HUES64 (cell line): ENCODE data around the gene GRIN2A.

Experiments used
- H3K27ac ChIP-seq: 2 replicates; pipeline ENCODE4 v1.7.0; 2013; ENCODE audit warnings: low read depth, low read length, inconsistent platforms
- H3K27me3 ChIP-seq: 2 replicates; pipeline ENCODE4 v1.6.1; 2013; ENCODE audit warnings: mild to moderate bottlenecking, low read length; ENCODE audit not compliant: insufficient read depth
- H3K36me3 ChIP-seq: 2 replicates; pipeline ENCODE4 v1.6.1; 2013; ENCODE audit warnings: mild to moderate bottlenecking, low read length; ENCODE audit not compliant: insufficient read depth
- H3K4me1 ChIP-seq: 2 replicates; pipeline ENCODE4 v1.6.1; 2013; ENCODE audit warnings: mild to moderate bottlenecking, low read length, moderate library complexity; ENCODE audit not compliant: insufficient read depth
- H3K4me3 ChIP-seq: 2 replicates; pipeline ENCODE4 v1.5.1; 2013; ENCODE audit warnings: mild to moderate bottlenecking, low read length, moderate library complexity
- H3K9ac ChIP-seq: 2 replicates; pipeline ENCODE4 v1.6.1; 2013; ENCODE audit warnings: mild to moderate bottlenecking, low read depth, low read length
- H3K9me3 ChIP-seq: 2 replicates; pipeline ENCODE4 v1.6.1; 2013; ENCODE audit warnings: low read depth, low read length; ENCODE audit not compliant: insufficient read depth
- WGBS: fragments of 150-250, 120-280 bp; methylation state at CpG from one replicate; pipeline ENCODE4 v1.1.7; 2013; ENCODE audit warnings: missing lambda C conversion rate; 5-methylcytosine and 5-hydroxymethylcytosine counted together

Gene GRIN2A

DNA sequence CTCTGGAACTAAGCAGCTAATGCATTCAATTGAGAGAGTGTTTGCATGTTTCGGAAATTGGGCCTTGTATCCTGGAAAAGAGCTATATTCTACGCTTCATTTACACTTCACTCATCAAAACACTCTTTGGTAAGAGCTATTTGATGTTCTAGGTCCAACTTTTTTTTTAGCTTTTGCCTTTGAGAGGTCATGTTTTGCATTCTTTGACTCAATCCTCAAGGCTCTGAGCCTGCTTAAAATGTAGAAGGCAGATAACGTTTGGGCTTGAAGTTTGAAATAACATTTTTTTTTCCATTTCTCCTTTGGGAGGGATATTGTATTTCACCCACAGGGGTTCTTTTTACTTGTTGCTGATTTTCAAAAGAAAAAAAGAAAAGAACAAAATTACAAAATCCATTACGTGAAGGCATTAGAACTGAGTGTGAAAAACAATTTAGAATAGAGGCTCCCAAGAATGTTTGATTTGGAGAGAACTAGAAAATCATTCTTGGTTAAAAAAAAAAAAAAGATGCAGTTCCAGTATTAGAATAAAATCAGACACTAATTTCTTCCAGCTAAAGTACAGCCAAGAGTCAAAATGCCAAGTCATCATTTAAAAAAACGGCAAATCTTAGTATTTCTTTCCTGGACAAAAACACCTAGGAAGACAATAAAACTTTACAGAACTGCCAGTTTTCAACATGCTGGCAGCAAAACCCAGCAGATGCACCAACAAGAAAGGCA is 268.5 kb downstream of the GRIN2A start:
- H3K36me3 ChIP-seq = no peaks in the 10 kb centered on the region
- no peak overlapping the region for H3K27ac ChIP-seq
- no peaks in the 10 kb centered on the region for H3K9me3 ChIP-seq
- no peaks in the 10 kb centered on the region for H3K4me1 ChIP-seq
- no peak overlapping the region for H3K9ac ChIP-seq
- WGBS = 96% methylated on average over 5 of the region's 5 CpGs
- H3K27me3 ChIP-seq = no peaks in the 10 kb centered on the region
- no peak overlapping the region for H3K4me3 ChIP-seq

DNA sequence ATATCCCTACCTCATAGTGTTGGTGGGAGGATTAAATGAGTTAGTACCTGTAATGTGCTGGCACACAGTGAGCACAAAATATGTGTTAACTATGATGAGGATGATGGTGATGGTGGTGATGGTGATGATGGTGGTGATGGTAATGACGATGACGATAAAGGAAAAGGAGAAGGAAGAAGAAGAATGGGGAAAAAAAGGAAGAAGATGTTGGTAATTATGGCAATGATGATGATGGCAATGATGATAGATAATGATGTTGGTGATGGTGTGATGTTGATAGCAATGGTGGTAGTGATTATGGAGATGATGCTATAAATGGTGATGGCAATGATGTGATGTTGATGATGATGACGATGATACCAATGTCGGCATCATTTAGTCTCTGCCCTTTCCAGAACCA is 270.2 kb downstream of the GRIN2A start:
- H3K27ac ChIP-seq = no peak overlapping the region
- WGBS = 98% methylated on average over 4 of the region's 4 CpGs
- H3K9me3 ChIP-seq = no peaks in the 10 kb centered on the region
- no peak overlapping the region for H3K4me3 ChIP-seq
- H3K36me3 ChIP-seq = no peaks in the 10 kb centered on the region
- no peak overlapping the region for H3K9ac ChIP-seq
- no peaks in the 10 kb centered on the region for H3K27me3 ChIP-seq
- no peaks in the 10 kb centered on the region for H3K4me1 ChIP-seq

DNA sequence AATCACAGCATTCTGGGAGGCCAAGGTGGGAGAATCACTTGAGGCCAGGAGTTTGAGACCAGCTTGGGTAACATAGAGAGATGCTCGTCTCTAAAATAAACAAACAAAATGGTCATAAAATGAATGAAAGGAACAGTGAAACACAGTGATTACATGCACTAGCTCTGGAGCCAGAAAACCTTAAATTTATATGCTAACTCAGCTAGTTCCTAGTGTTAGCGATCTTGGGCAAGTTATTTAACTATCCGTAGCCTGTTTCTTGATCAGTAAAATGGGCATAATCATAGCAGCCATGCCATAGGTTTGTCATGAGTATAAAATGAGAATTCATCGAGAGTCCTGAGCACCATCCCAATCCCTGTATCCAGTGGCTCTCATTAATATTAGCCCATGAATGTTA is 271.0 kb downstream of the GRIN2A start:
- H3K9ac ChIP-seq = no peak overlapping the region
- H3K9me3 ChIP-seq = no peaks in the 10 kb centered on the region
- no peaks in the 10 kb centered on the region for H3K4me1 ChIP-seq
- no peak overlapping the region for H3K27ac ChIP-seq
- no peaks in the 10 kb centered on the region for H3K27me3 ChIP-seq
- no peak overlapping the region for H3K4me3 ChIP-seq
- 96% methylated on average over 4 of the region's 4 CpGs for WGBS
- no peaks in the 10 kb centered on the region for H3K36me3 ChIP-seq

DNA sequence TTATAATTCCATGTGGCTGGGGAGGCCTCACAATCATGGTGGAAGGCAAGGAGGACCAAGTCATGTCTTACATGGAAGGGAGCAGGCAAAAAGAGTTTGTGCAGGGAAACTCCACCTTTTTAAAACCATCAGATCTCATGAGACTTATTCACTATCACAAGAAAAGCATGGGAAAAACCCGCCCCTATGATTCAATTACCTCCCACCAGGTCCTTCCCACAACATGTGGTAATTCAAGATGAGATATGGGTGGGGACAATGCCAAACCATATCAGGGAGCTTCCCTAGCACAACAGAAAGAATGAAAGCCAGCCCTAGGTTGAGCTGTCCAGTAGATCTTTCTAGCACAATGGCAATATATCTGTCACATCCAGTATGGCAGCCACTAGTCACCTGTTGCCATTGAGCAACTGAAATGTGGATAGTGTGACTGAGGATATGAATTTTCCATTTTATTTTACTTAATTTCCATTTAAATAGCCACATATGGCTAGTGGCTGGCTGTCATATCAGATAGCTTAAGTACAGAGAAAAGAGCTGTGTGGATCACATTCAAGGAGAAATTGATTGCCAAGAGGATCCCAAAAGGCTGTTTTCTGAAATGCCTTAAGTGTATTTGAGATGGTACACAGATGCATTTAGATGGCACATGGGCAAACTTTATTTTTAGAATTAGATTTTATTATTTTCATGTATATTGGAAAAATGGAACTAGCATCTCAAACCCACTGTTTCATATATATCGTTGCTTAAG is 273.0 kb downstream of the GRIN2A start:
- Histone ChIP-seq H3K9me3 (no peaks in the 10 kb centered on the region), H3K36me3 (no peaks in the 10 kb centered on the region), H3K27me3 (no peaks in the 10 kb centered on the region), H3K27ac (no peak overlapping the region), H3K4me3 (no peak overlapping the region), H3K4me1 (no peaks in the 10 kb centered on the region), H3K9ac (no peak overlapping the region)
- 100% methylated on average over 1 of the region's 2 CpGs for WGBS

DNA sequence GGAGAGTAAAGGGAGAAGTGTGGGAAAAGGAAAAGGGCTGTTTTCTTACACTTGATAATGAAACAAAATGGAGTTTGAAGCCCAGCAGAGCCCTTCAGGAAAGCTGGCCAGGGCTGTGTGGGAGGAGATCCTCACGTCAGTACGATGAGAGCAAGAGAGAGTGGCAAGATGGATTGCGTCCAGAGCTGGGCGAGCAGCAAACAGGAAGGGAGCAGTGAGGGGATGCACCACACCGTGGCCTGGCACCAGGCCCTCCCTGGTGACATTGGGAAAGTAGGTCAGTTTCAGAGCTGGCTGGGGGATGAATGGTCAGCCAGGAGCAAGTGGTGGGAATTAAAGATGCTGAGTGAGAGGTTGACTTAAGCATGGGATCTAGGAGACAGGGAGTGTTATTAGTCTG is 273.6 kb downstream of the GRIN2A start:
- Histone ChIP-seq H3K36me3 (no peaks in the 10 kb centered on the region), H3K9ac (no peak overlapping the region), H3K4me1 (no peaks in the 10 kb centered on the region), H3K27me3 (no peaks in the 10 kb centered on the region), H3K27ac (no peak overlapping the region), H3K4me3 (no peak overlapping the region), H3K9me3 (no peaks in the 10 kb centered on the region)
- WGBS = 90% methylated on average over 5 of the region's 5 CpGs

DNA sequence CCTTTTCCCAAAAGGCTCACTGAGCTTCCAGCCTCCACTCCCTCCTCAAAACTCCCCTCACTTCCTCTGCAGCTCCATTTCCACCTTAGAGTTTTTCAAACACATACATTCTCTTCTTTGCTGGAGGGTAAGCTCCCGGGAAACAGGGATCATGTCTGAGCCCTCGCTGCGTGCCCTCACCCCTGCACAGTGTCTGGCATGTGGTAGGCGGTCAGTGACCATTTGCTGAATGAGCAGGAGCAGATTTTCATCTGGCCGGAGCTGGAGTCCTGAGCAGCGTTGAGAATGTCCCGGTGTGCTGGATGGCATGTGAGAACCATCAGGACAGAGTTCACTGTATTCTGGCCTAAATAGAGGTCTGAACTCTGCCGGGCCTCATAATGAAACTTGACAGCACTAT is 274.5 kb downstream of the GRIN2A start:
- Histone ChIP-seq H3K36me3 (no peaks in the 10 kb centered on the region), H3K4me3 (no peak overlapping the region), H3K27me3 (no peaks in the 10 kb centered on the region), H3K9ac (no peak overlapping the region), H3K9me3 (no peaks in the 10 kb centered on the region), H3K4me1 (no peaks in the 10 kb centered on the region), H3K27ac (no peak overlapping the region)
- 91% methylated on average over 8 of the region's 8 CpGs for WGBS

DNA sequence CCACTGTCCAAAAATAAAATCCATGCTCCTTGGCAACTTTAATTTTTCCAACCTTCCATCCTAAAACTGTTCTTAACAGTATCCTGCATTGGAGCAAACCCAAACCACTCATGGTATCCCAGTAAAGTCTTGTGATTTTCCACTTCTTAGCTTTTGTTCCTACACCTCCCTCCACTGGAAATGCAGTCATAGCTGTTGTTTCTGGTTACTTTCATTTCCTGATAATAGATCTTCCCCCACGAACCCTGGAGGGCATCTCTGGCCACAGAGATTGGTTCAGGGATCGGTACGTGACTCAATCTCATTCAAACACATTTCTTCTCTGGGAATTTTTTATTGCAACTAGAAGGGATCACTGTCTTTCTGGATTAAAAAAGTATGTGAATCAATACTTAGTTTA is 276.0 kb downstream of the GRIN2A start:
- Histone ChIP-seq H3K4me3 (no peak overlapping the region), H3K9me3 (no peaks in the 10 kb centered on the region), H3K36me3 (no peaks in the 10 kb centered on the region), H3K4me1 (no peaks in the 10 kb centered on the region), H3K9ac (no peak overlapping the region), H3K27ac (no peak overlapping the region), H3K27me3 (no peaks in the 10 kb centered on the region)
- WGBS = 90% methylated on average over 3 of the region's 3 CpGs

DNA sequence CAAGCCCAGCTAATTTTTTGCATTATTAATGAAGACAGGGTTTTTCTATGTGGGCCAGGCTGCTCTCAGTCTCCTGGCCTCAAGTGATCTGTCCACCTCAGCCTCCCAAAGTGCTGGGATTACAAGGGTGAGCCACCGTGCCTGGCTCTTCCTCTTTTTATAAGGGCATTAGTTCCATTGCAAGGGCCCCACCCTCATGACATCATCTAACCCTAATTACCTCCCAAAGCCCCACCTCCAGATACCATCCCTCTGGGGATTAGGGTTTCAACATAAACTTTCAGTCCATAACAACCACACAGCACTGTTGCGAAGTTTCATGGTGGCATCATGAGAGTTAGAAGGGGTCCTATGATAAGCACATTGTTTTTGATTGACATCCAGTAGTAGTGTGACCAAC is 277.7 kb downstream of the GRIN2A start:
- Histone ChIP-seq H3K4me3 (no peak overlapping the region), H3K4me1 (no peaks in the 10 kb centered on the region), H3K27ac (no peak overlapping the region), H3K27me3 (no peaks in the 10 kb centered on the region), H3K9ac (no peak overlapping the region), H3K36me3 (no peaks in the 10 kb centered on the region), H3K9me3 (no peaks in the 10 kb centered on the region)
- WGBS = 99% methylated on average over 2 of the region's 2 CpGs

DNA sequence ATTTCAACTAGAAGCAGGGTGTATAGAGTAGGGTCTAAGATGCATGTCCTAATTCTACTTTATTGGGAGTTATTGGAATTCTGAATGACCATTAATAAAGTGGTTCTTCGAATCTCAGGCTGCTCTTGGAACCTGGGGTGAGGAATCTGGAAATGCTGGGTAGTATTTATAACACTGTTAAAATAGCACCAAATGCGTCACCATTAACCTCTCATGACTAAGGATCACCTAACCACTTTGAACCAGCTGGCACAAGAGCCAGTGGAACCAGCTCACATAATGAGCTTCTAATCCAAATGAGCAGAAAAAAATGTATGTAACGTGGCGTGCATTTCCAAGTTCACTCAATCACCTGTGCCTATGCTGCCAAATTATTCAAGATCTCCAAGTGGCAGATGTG is 281.7 kb downstream of the GRIN2A start:
- Histone ChIP-seq H3K4me3 (no peak overlapping the region), H3K27ac (no peak overlapping the region), H3K36me3 (no peaks in the 10 kb centered on the region), H3K27me3 (no peaks in the 10 kb centered on the region), H3K9me3 (no peaks in the 10 kb centered on the region), H3K4me1 (no peaks in the 10 kb centered on the region), H3K9ac (no peak overlapping the region)
- WGBS = 93% methylated on average over 4 of the region's 4 CpGs

DNA sequence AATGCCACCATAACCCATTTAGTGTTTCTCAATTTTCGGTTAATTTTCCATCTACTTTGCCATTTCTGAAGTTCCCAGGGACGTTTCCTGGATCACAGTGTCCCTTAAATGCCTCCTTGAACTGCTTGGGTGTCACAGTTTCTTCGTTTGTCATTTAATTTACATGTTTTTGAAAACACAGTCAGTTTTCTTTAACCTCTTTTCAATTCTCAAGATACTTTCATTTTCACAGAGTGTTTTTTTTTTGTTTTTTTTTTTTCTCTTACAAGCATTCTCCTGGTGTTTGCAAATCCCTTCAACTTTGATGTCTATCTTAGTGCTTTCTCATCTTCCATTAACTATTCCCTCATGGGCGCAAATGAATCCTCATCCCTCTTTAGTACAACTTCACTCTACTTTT is 283.7 kb downstream of the GRIN2A start:
- no peak overlapping the region for H3K9ac ChIP-seq
- H3K36me3 ChIP-seq = no peaks in the 10 kb centered on the region
- no peaks in the 10 kb centered on the region for H3K9me3 ChIP-seq
- H3K27ac ChIP-seq = no peak overlapping the region
- H3K4me3 ChIP-seq = no peak overlapping the region
- no peaks in the 10 kb centered on the region for H3K4me1 ChIP-seq
- no peaks in the 10 kb centered on the region for H3K27me3 ChIP-seq
- WGBS = 64% methylated on average over 4 of the region's 4 CpGs

DNA sequence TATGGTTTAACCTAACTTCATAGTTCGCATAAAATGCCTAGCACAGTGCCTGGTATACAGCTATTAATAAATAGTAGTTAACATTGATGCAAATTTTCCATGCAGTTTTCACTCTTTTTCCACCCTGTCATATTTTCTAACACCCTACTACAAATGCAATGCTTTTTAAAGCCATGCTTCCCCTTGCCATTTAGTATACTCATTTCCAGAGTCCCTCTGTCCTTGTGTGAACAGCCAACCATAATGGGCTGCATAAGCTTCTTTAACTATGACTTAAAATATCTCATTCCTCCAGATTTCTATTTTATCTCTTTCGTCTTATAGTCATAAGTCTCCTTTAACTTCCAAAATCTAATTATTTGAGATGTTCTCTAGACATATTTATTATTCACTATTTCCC is 284.1 kb downstream of the GRIN2A start:
- Histone ChIP-seq H3K27ac (no peak overlapping the region), H3K4me3 (no peak overlapping the region), H3K4me1 (no peaks in the 10 kb centered on the region), H3K27me3 (no peaks in the 10 kb centered on the region), H3K9me3 (no peaks in the 10 kb centered on the region), H3K9ac (no peak overlapping the region), H3K36me3 (no peaks in the 10 kb centered on the region)
- WGBS = 93% methylated on average over 2 of the region's 2 CpGs
